Activated T-cell treated with anti-CD3 and anti-CD28 coated beads, Interleukin-2, amount 50 U/mL, for 4 hours (primary cell): ENCODE results near the gene LIPG. TPM values are rescaled to one million over a fixed set of nuclear protein-coding genes. Genes with fewer than 3 reads are reported as not detected.
"Not testable (repeated sequence)": the region's sequence is repeated elsewhere in the genome, so short reads cannot be mapped to it uniquely, and the experiment has no call there.

Experiments
- ATAC-seq, 2 donors: fragments of 200-7000 bp; cut with Tn5 transposase; one replicate each; pipeline ENCODE4 v1.10.0; 2021
- DNase-seq: peaks from one replicate; pipeline ENCODE4 v3.0.0-alpha.2; 2020
- H3K27me3 Mint-ChIP-seq: one replicate; pipeline ENCODE4 v1.8.0; 2021; ENCODE audit warnings: low read depth, mixed read lengths
- H3K36me3 Mint-ChIP-seq: one replicate; pipeline ENCODE4 v1.8.0; 2022; ENCODE audit warnings: mixed read lengths; ENCODE audit not compliant: insufficient read depth
- H3K4me1 Mint-ChIP-seq: one replicate; pipeline ENCODE4 v1.8.0; 2021; ENCODE audit warnings: low read depth, mixed read lengths
- H3K4me3 Mint-ChIP-seq: one replicate; pipeline ENCODE4 v1.8.0; 2021; ENCODE audit warnings: mild to moderate bottlenecking, moderate library complexity, mixed read lengths
- H3K9me3 Mint-ChIP-seq: one replicate; pipeline ENCODE4 v1.8.0; 2021; ENCODE audit warnings: mixed read lengths
- total RNA-seq, 3 donors: library from RNA; stranded (reverse); gene quantifications; one replicate each; pipeline ENCODE4 v1.2.1, GENCODE V29; 2021

Gene LIPG
- total RNA-seq, 3 donors from 2014 or later, result 0.13 to 0.16 (median 0.15) TPM

DNA sequence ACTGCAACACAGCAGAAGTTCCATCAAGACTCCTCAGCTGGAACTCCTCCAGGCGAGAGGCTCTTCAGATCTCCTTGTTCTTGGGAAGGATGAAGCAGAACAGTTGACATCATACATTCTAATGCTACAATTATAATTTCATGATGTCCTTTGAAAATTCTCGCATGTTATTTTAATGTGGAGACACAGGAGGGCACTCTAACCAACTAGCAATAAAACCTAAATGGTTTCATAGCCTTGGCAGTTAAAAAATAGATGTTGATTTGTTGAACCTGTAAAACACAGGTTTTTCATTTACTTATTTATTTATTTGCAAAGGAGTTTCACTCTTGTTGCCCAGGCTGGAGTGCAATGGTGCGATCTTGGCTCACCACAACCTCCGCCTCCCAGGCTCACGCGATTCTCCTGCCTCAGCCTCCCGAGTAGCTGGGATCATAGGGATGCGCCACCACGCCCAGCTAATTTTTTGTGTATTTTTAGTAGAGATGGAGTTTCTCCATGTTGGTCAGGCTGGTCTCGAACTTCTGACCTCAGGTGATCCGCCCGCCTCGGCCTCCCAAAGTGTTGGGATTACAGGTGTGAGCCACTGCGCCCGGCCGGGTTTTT, 2.4 kb upstream of the LIPG start:
- not testable (repeated sequence) for H3K4me3 Mint-ChIP-seq, H3K36me3 Mint-ChIP-seq, ATAC-seq, H3K9me3 Mint-ChIP-seq, DNase-seq
- Mint-ChIP-seq H3K4me1 (peaks cover 31% of the 10 kb centered on the region), H3K27me3 (peaks cover 52% of the 10 kb centered on the region)

DNA sequence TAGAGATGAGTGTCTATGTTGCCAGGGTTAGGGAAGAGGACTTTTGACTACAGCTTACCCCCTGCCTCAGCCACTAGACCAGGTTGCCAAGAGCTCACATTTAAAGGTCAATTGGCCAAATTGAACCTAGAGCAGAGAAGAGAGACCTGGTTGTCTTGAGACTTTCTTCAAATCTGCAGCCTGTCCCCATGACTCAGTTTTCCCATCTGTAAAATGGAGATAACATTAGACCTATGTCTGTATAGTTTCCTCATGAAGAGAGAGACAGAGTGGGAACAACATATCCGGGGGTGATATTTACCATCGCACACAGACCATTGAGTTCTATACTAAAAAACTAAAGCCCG, 1.6 kb upstream of the LIPG start:
- peaks cover 31% of the 10 kb centered on the region for H3K4me1 Mint-ChIP-seq
- H3K4me3 Mint-ChIP-seq, result no peak overlapping the region
- no peaks in the 10 kb centered on the region for H3K9me3 Mint-ChIP-seq
- DNase-seq (no peak), ATAC-seq (no peak)
- H3K36me3 Mint-ChIP-seq, result no peaks in the 10 kb centered on the region
- H3K27me3 Mint-ChIP-seq, result peaks cover 60% of the 10 kb centered on the region

- H3K4me3 Mint-ChIP-seq, result peak overlapping the region; percentile 71
- H3K36me3 Mint-ChIP-seq, result no peaks in the 10 kb centered on the region
- peaks cover 65% of the 10 kb centered on the region for H3K27me3 Mint-ChIP-seq
- peaks cover 31% of the 10 kb centered on the region for H3K4me1 Mint-ChIP-seq
- ATAC-seq, result peak; percentile 2
- no peaks in the 10 kb centered on the region for H3K9me3 Mint-ChIP-seq
- DNase-seq, result no peak
Observed at GRCh38 chr18:49560624-49561288, 1.1 kb upstream of the LIPG start.

- Mint-ChIP-seq H3K9me3 (no peaks in the 10 kb centered on the region), H3K4me1 (peaks cover 31% of the 10 kb centered on the region), H3K27me3 (peaks cover 76% of the 10 kb centered on the region), H3K4me3 (peak overlapping the region; percentile 71), H3K36me3 (no peaks in the 10 kb centered on the region)
- DNase-seq (no peak), ATAC-seq (no peak)
Observed at GRCh38 chr18:49562481-49563129, 748 bp downstream of the LIPG start.

- H3K36me3 Mint-ChIP-seq, result no peaks in the 10 kb centered on the region
- H3K4me1 Mint-ChIP-seq, result peaks cover 31% of the 10 kb centered on the region
- DNase-seq, result no peak
- no peak for ATAC-seq
- H3K27me3 Mint-ChIP-seq, result peaks cover 76% of the 10 kb centered on the region
- no peaks in the 10 kb centered on the region for H3K9me3 Mint-ChIP-seq
- peak overlapping the region; percentile 27 for H3K4me3 Mint-ChIP-seq
Observed at GRCh38 chr18:49563130-49563540, 1.3 kb downstream of the LIPG start.

GRCh38 chr18:49563701-49564517, 2.1 kb downstream of the LIPG start:
- no peak for DNase-seq
- ATAC-seq, result no peak
- peaks cover 31% of the 10 kb centered on the region for H3K4me1 Mint-ChIP-seq
- peaks cover 73% of the 10 kb centered on the region for H3K27me3 Mint-ChIP-seq
- H3K9me3 Mint-ChIP-seq, result no peaks in the 10 kb centered on the region
- no peak overlapping the region for H3K4me3 Mint-ChIP-seq
- H3K36me3 Mint-ChIP-seq, result no peaks in the 10 kb centered on the region

GRCh38 chr18:49564518-49564834, 2.6 kb downstream of the LIPG start:
- ATAC-seq, result no peak
- Mint-ChIP-seq H3K9me3 (no peaks in the 10 kb centered on the region), H3K36me3 (no peaks in the 10 kb centered on the region), H3K27me3 (peaks cover 69% of the 10 kb centered on the region), H3K4me3 (no peak overlapping the region), H3K4me1 (peaks cover 31% of the 10 kb centered on the region)
- no peak for DNase-seq

DNA sequence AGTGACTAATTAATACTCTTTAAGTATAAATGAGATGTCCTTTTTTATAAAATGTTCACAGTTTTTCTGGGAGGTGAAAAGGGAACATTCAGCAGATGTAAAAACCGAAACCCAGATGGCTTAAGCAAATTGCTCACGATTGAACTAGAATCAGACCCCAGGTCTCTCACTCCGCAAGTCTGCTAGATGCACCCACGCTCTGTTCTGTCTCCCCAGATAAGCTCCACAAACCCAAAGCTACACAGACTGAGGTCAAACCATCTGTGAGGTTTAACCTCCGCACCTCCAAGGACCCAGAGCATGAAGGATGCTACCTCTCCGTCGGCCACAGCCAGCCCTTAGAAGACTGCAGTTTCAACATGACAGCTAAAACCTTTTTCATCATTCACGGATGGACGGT, 3.2 kb downstream of the LIPG start:
- no peaks in the 10 kb centered on the region for H3K36me3 Mint-ChIP-seq
- no peak for DNase-seq
- no peak for ATAC-seq
- H3K4me1 Mint-ChIP-seq, result peaks cover 31% of the 10 kb centered on the region
- H3K9me3 Mint-ChIP-seq, result no peaks in the 10 kb centered on the region
- H3K27me3 Mint-ChIP-seq, result peaks cover 67% of the 10 kb centered on the region
- no peak overlapping the region for H3K4me3 Mint-ChIP-seq

GRCh38 chr18:49565612-49566011, 3.8 kb downstream of the LIPG start:
- no peak for ATAC-seq
- Mint-ChIP-seq H3K9me3 (no peaks in the 10 kb centered on the region), H3K36me3 (no peaks in the 10 kb centered on the region), H3K4me3 (no peak overlapping the region), H3K4me1 (peaks cover 27% of the 10 kb centered on the region), H3K27me3 (peaks cover 65% of the 10 kb centered on the region)
- DNase-seq, result no peak

DNA sequence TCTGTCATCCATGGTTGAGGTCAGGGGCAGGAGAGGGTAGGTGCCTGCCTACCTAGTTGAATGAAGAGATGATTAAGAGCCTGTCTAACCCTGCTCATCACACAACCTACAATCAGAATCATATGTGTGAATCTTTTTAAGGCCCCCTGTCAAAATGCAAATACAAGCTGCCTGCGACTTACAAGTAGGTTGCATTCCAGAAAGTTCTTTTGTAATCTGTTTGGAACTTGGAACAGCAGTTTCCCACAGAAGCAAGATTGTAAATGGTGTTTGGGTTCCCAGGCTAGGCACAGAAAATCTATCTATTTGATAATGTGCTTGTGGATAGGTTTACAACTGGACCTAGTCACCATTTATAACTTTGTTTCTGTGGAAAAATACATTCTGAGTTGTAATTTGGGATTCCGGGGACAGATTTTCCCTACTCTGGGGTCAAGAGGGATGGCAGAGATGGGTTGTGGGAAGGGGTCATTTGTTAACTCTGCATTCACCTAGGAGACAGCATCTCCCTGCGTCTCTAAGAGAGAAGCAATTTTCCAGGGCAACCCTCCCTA, 4.4 kb downstream of the LIPG start:
- H3K9me3 Mint-ChIP-seq, result no peaks in the 10 kb centered on the region
- peaks cover 59% of the 10 kb centered on the region for H3K27me3 Mint-ChIP-seq
- H3K4me1 Mint-ChIP-seq, result peaks cover 21% of the 10 kb centered on the region
- DNase-seq (no peak), ATAC-seq (no peak)
- H3K4me3 Mint-ChIP-seq, result no peak overlapping the region
- H3K36me3 Mint-ChIP-seq, result no peaks in the 10 kb centered on the region

DNA sequence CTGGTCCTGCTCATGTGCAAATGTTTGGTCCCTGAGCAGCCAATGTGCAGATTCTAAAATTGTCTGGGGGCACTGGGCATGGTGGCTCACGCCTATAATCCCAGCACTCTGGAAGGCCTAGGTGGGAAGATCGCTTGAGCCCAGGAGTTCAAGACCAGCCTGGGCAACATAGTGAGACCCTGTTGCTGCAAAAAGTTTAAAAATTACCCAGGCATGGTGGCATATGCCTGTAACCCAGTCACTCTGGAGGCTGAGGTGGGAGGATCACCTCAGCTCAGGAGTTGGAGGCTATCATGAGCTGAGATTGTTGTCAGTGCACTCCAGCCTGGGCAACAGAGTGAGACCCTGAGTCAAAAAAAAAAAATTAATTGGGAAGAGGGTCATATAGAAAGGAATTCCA, 5.1 kb downstream of the LIPG start:
- Mint-ChIP-seq H3K9me3 (no peaks in the 10 kb centered on the region), H3K27me3 (peaks cover 52% of the 10 kb centered on the region), H3K4me3 (no peak overlapping the region), H3K36me3 (no peaks in the 10 kb centered on the region), H3K4me1 (peaks cover 15% of the 10 kb centered on the region)
- DNase-seq, result no peak
- no peak for ATAC-seq

DNA sequence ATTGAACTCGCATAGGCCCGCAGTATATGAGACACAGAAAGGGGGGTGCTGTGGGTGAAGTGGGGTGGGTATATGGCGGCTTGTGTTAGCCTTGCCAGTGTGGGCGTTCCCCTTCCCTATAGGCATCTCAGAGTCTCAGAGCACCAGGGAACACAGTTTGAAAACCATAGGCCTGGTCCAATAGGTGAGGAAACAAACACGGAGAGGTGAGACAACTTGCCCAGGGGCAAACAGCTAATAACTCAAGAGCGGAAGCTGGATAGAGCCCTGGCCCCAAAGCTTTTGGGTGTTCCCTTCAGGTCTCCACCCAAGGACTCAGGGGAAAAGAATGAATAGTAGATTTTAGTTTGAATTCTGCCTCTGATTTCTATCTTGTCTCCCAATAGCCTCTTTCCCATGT, 7.9 kb downstream of the LIPG start:
- ATAC-seq (no peak), DNase-seq (no peak)
- no peaks in the 10 kb centered on the region for H3K4me1 Mint-ChIP-seq

DNA sequence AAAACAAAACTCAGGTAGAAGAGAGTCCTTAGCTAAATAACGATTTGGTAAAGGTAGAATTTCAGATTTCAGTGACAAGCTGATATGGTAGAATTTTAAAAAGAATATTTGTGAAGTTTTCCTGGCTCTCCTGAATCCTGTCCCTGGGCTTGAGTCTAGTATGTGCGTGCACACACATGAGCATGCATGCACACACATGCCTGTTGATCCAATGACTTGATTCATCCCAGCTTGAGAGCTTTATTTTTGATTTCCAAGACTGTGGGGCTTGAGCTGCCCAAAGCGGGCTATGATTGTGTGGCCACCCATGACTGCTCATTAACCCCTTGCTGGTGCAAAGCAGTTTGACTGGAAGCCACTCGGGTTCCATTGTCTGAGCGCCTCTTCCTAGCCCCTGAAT, 9.0 kb downstream of the LIPG start:
- DNase-seq, result no peak
- no peak for ATAC-seq
- Mint-ChIP-seq H3K36me3 (no peaks in the 10 kb centered on the region), H3K4me1 (no peaks in the 10 kb centered on the region), H3K4me3 (no peak overlapping the region), H3K27me3 (peaks cover 13% of the 10 kb centered on the region), H3K9me3 (no peaks in the 10 kb centered on the region)

More for the DNA sequence above, 7.9 kb downstream of the LIPG start:
- no peak overlapping the region for H3K4me3 Mint-ChIP-seq
- no peaks in the 10 kb centered on the region for H3K9me3 Mint-ChIP-seq
- no peaks in the 10 kb centered on the region for H3K36me3 Mint-ChIP-seq
- H3K27me3 Mint-ChIP-seq, result peaks cover 24% of the 10 kb centered on the region

- Mint-ChIP-seq H3K4me1 (no peaks in the 10 kb centered on the region), H3K27me3 (peaks cover 3% of the 10 kb centered on the region), H3K9me3 (no peaks in the 10 kb centered on the region), H3K36me3 (no peaks in the 10 kb centered on the region), H3K4me3 (no peak overlapping the region)
- DNase-seq (no peak), ATAC-seq (no peak)
Observed at GRCh38 chr18:49572611-49573345, 10.9 kb downstream of the LIPG start.
